LNCaP clone FGC (cell line): ENCODE data around the gene STK32B.

Experiments used
- DNase-seq: peaks from one replicate; pipeline ENCODE4 v3.0.0-alpha.2; 2011; ENCODE audit warnings: low read depth
- H3K4me3 ChIP-seq: 2 replicates; pipeline ENCODE4 v1.5.1; 2011; ENCODE audit warnings: mild to moderate bottlenecking, low read depth, low read length, control low read depth
- TF ChIP-seq, protein P1 (sequence below): IDR thresholded peaks from 2 replicates; pipeline ENCODE4 v1.5.1; 2012; ENCODE audit warnings: mild to moderate bottlenecking; ENCODE audit not compliant: control insufficient read depth, insufficient read depth; ENCODE audit errors: extremely low read depth

The STK32B gene

DNA sequence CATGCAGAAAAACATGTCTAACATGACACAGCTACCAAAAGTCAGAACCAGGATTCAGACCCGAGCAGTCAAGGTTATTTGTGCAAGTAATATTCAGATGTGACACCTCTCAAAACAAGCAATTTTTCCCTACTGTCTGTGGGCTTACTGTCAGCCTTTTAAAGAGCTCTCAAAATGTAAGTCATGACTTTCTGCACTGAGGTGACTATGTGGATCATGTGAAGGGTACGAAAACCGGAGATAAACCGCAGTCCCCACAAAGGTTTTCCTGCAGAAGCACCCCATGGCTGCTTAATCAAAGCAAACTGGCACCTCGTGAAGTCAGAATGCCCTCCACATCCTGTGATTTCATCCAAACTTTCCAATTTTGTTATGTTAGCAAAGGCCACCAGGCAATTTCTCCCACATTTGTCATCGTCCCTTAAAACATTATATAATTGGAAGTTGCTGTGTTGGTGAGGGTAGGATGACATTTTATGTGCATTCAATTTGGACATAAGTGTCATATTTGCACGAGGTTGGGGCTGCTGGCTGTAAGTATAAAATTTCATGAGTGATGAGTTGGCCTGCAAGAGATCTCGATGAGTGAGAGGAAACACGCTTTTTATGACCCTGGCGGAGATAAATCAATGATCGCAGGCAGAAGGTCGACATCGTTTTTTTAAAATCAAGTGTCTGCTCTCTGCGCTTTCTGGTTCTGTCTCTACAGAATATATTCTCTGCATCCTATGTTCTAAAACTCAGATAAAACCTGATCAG, 161.2 kb downstream of the STK32B start:
- no peak overlapping the region for H3K4me3 ChIP-seq
- TF ChIP-seq, protein P1, sequence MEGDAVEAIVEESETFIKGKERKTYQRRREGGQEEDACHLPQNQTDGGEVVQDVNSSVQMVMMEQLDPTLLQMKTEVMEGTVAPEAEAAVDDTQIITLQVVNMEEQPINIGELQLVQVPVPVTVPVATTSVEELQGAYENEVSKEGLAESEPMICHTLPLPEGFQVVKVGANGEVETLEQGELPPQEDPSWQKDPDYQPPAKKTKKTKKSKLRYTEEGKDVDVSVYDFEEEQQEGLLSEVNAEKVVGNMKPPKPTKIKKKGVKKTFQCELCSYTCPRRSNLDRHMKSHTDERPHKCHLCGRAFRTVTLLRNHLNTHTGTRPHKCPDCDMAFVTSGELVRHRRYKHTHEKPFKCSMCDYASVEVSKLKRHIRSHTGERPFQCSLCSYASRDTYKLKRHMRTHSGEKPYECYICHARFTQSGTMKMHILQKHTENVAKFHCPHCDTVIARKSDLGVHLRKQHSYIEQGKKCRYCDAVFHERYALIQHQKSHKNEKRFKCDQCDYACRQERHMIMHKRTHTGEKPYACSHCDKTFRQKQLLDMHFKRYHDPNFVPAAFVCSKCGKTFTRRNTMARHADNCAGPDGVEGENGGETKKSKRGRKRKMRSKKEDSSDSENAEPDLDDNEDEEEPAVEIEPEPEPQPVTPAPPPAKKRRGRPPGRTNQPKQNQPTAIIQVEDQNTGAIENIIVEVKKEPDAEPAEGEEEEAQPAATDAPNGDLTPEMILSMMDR = no peak
- DNase-seq = no peak

DNA sequence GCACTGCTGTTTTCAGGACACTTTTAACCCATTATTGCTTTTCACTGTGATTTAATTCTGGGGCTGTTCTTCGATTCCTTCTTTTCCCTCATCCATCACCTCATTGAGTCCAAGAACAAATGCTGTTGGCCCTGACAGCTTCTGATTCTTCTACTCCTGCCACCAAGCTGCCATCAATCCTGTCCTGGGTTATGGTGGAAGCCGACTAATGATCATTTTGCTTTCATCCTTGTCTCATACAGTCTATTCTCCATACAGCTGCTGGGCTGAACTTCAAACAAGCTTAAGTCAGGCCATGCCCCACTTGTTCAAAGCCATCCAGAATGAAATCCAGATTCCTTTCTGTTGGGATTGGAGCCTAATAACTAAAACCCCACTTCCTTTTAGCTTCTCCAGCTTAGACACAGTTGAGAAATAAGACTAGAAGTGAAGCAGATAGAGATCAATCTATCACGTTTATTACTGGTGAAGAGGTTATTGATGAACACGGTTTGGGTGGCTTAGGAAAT, 161.9 kb downstream of the STK32B start:
- TF ChIP-seq, protein P1 = no peak
- no peak for DNase-seq
- no peak overlapping the region for H3K4me3 ChIP-seq

DNA sequence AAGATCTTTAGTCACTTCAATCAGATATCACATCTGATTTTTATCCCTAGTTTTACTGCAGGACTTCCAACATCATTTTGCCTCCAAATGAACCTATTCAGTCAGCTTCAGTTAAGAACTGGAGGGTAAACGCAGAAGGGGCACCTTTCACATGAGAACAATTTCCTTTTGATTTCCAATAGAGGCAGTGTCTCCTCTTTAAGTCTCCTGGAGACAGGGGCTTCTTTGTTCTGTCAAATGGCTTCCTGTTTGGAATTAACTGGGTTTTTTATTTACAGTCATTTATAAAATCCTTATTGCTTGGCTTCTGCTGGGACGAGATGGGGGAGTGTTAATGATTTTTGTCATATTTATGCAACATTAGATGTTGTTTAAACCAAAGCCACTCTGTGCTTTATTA, 164.0 kb downstream of the STK32B start:
- DNase-seq = no peak
- no peak overlapping the region for H3K4me3 ChIP-seq
- TF ChIP-seq, protein P1 = no peak

DNA sequence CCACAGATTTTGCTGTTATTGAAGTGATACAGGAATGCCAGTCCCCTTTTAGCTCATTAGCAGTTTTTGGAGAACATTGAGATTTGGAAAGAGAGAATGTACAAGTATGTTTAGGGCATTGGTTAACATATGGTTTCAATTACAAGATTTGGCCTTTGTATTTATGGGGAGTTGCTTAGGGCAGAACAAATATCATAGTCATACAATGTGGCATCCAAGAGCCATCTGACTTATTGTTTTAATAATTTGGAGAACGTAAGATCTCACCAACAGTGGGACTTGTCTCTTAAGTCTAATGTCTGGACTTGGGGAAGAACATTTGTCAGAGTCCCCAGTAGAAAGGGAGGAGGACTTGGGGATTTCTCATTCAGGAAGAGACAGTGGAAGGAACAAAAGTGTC, 166.1 kb downstream of the STK32B start:
- no peak for DNase-seq
- no peak overlapping the region for H3K4me3 ChIP-seq
- TF ChIP-seq, protein P1 = no peak

DNA sequence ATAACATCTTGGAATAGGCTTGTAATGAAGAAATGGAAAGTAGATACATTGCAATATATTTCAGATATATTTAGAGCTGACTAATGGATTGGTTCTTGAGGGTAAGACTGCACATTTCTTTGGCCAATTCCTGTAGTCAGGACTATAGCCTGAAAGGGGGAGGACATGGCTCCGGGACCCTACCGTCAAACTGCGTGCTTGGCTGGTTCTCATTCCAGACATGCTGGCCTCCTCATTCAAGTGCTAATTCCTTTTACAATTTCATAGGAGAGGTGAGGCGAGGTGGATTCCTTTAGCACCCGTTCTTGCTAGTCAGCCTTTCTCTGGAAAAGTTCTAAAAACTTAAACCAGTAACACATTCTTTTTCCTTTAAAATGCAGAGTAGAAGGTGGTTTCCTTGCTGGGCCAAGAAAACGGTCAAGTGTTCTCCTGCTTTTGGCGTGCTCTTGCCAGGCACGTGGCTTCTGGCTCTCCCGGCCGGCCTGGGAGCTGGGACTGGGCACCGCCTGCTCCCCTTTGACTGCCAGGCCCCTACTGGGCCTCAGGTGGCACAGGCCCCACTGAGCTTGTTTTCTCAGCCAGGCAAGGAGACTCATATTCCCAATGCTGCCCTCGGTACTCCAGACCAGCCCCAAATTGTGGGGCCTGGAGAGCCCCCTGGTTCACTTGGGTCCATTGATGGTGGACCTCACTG, 167.2 kb downstream of the STK32B start:
- no peak overlapping the region for H3K4me3 ChIP-seq
- TF ChIP-seq, protein P1 = no peak
- no peak for DNase-seq

DNA sequence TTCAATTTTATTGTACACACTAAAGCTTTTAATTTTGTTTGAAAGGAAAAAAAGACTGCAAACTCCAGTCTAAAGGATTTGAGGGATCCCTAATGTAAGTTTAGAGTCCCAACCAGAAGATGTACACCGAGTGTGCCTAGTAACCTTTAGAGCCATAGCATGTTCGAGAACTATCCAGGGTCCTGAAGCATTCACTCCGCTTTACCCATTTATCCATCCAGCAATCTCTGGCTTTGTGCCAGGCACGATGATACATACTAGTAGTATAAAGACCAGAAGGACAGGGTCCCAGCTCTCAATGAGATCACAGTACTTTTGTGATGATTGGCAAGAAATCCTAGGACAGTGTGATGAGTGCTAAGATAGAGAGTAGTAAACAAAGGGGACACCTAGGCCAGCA, 168.7 kb downstream of the STK32B start:
- no peak overlapping the region for H3K4me3 ChIP-seq
- TF ChIP-seq, protein P1 = no peak
- peak; percentile 1 for DNase-seq
